ENCODE data around the gene ADCK1. TPM values are rescaled to one million over a fixed set of nuclear protein-coding genes. Genes with fewer than 3 reads are reported as not detected.
"Not testable (repeated sequence)": the region's sequence is repeated elsewhere in the genome, so short reads cannot be mapped to it uniquely, and the experiment has no call there.

The ADCK1 gene
- total RNA-seq, 1 donor from 2014 or later: 7.7 TPM

DNA sequence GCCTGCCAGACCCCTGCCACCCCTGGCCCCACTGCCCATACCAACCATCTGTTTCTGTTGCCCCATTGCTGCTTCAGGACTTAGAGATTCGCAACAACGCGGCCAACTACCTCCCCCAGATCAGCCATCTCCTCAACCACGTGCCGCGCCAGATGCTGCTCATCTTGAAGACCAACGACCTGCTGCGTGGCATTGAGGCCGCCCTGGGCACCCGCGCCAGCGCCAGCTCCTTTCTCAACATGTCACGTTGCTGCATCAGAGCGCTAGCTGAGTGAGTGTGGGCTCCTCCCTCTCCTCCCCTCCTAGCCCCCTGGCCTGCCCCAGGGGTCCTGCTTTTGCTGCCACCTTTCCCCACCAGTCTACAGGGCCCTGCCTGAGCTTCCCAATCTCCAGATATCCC lies 131.5 kb downstream of the ADCK1 start:
- Mint-ChIP-seq H3K4me3 (ENCODE audit: unreplicated experiment) (no peak overlapping the region), H3K4me1 (ENCODE audit: low read depth) (no peaks in the 10 kb centered on the region), H3K36me3 (ENCODE audit: low read depth) (peaks cover 43% of the 10 kb centered on the region), H3K27ac (ENCODE audit: unreplicated experiment) (no peak overlapping the region), H3K27me3 (ENCODE audit: low read depth) (no peaks in the 10 kb centered on the region), H3K9me3 (ENCODE audit: low read depth) (peaks cover 3% of the 10 kb centered on the region)
- TF ChIP-seq, protein P1, sequence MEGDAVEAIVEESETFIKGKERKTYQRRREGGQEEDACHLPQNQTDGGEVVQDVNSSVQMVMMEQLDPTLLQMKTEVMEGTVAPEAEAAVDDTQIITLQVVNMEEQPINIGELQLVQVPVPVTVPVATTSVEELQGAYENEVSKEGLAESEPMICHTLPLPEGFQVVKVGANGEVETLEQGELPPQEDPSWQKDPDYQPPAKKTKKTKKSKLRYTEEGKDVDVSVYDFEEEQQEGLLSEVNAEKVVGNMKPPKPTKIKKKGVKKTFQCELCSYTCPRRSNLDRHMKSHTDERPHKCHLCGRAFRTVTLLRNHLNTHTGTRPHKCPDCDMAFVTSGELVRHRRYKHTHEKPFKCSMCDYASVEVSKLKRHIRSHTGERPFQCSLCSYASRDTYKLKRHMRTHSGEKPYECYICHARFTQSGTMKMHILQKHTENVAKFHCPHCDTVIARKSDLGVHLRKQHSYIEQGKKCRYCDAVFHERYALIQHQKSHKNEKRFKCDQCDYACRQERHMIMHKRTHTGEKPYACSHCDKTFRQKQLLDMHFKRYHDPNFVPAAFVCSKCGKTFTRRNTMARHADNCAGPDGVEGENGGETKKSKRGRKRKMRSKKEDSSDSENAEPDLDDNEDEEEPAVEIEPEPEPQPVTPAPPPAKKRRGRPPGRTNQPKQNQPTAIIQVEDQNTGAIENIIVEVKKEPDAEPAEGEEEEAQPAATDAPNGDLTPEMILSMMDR (IDR thresholded peaks at IDR 0.05): no peak
- no peak for DNase-seq (ENCODE audit: low spot score)

DNA sequence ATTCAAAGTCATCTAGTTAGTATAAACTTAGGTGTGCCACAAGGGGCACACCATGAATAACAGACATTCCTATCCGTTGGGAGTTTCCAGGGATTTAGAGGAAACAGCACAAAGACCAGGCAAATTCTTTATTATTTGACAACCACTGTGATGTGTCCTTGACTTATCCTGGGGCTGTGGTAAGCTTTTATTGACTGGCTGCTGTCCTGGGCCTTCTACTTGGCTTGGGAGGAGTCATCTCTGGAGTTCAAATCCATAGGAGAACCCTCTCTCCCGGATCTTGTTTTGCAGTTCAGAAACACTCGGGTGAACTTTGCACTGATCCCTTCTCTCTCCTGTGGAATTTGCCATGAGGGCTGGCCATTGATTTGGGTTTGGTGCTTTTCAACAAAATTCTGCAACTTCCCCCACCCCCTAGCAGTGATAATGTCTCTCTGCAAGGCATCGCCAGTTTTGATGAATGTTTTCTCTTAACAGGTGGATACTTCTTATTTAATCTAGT lies 136.3 kb downstream of the ADCK1 start:
- no peak overlapping the region for H3K27ac Mint-ChIP-seq (ENCODE audit: unreplicated experiment)
- H3K27me3 Mint-ChIP-seq (ENCODE audit: low read depth): no peaks in the 10 kb centered on the region
- peaks cover 40% of the 10 kb centered on the region for H3K36me3 Mint-ChIP-seq (ENCODE audit: low read depth)
- DNase-seq (ENCODE audit: low spot score): no peak
- TF ChIP-seq, protein P1 (IDR thresholded peaks at IDR 0.05): no peak
- no peaks in the 10 kb centered on the region for H3K4me1 Mint-ChIP-seq (ENCODE audit: low read depth)
- H3K4me3 Mint-ChIP-seq (ENCODE audit: unreplicated experiment): no peak overlapping the region
- peaks cover 8% of the 10 kb centered on the region for H3K9me3 Mint-ChIP-seq (ENCODE audit: low read depth)

DNA sequence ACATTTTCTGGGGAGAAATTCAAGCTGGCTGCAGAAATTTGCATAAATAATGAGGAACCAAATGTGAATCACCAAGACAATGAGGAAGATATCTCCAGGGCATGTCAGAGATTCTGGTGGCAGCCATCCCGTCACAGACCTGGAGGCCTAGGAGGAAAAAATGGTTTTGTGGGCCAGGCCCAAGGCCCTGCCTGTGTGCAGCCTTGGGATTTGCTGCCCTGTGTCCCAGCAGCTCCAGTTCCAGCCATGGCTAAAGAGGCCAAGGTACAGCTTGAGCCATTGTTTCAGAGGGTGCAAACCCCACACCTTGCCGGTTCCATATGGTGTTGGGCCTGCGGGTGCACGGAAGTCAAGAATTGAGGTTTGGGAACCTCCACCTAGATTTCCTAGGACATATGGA lies 147.5 kb downstream of the ADCK1 start:
- H3K9me3 Mint-ChIP-seq (ENCODE audit: low read depth): peaks cover 13% of the 10 kb centered on the region
- TF ChIP-seq, protein P1 (IDR thresholded peaks at IDR 0.05): no peak
- H3K27ac Mint-ChIP-seq (ENCODE audit: unreplicated experiment): no peak overlapping the region
- peaks cover 5% of the 10 kb centered on the region for H3K4me1 Mint-ChIP-seq (ENCODE audit: low read depth)
- DNase-seq (ENCODE audit: low spot score): no peak
- peaks cover 3% of the 10 kb centered on the region for H3K36me3 Mint-ChIP-seq (ENCODE audit: low read depth)
- no peak overlapping the region for H3K4me3 Mint-ChIP-seq (ENCODE audit: unreplicated experiment)
- no peaks in the 10 kb centered on the region for H3K27me3 Mint-ChIP-seq (ENCODE audit: low read depth)

DNA sequence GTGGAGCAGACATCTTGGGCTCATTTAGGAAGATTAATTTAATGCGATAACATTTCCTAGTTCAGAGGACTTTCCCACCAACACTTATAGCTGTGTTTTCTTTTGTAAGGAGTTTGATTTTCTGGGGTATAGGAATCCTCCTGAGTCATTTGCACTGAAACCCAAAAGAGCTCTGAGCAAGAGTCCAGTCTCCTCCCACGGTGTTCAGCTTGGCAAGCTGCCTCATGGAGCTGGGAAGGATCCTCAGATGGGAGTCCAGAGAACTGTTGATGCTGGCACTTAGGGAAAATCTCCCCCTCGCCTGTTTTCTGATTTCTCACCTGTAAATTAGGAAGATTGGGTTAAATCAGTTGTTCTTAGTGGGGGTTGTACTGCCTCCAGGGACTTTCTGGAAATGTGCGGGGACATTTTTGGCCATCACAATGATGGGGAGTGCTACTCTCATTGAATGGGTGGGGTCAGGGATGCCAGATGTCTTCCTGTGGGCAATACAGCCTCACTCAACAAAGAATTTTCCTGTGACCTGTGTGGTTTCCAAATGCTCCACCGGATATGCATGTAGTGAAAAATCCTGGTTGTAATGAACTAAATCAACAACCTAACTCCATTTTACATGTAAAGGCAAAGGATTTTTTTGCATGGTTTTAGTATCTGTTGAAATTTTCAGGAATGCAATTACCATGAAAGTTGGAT lies 150.6 kb downstream of the ADCK1 start:
- Mint-ChIP-seq H3K4me3 (ENCODE audit: unreplicated experiment) (no peak overlapping the region), H3K27me3 (ENCODE audit: low read depth) (no peaks in the 10 kb centered on the region), H3K36me3 (ENCODE audit: low read depth) (peaks cover 3% of the 10 kb centered on the region), H3K9me3 (ENCODE audit: low read depth) (peaks cover 8% of the 10 kb centered on the region), H3K4me1 (ENCODE audit: low read depth) (peaks cover 5% of the 10 kb centered on the region), H3K27ac (ENCODE audit: unreplicated experiment) (no peak overlapping the region)
- TF ChIP-seq, protein P1 (IDR thresholded peaks at IDR 0.05): no peak
- no peak for DNase-seq (ENCODE audit: low spot score)

DNA sequence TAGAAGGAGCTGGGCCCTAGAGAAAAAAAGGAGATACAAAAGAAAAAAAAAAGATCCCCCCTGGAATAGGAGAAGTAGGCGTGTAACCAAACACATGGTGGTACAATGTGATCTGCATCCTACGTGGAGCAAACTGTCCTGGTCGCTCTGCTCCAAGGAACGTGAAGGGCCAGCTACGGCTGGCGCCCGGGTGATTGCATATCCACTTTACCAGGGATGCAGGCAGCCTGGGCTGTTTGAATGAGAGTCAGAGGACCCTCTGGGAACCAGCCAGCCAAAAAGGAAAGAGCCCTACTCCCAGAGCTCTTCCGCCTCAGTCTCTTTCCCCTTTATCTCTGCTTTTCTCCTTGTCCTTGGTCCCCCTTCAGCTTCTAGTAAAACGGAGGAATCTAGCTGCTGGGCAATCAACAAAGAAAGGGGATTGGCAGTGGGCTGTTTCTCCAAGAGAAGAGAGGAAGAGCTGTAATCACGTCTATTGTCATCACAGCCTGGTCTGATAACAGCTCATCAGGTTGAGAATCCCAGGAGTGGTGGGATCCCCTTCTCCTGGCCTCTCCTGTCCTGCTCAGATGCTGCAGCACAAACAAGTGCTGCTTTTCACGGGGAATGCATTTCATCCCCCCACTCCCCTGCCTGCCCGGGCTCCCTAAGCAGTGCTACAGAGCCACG lies 156.0 kb downstream of the ADCK1 start:
- Mint-ChIP-seq H3K36me3 (ENCODE audit: low read depth) (no peaks in the 10 kb centered on the region), H3K27ac (ENCODE audit: unreplicated experiment) (no peak overlapping the region), H3K27me3 (ENCODE audit: low read depth) (peaks cover 11% of the 10 kb centered on the region), H3K4me1 (ENCODE audit: low read depth) (no peaks in the 10 kb centered on the region), H3K4me3 (ENCODE audit: unreplicated experiment) (no peak overlapping the region), H3K9me3 (ENCODE audit: low read depth) (no peaks in the 10 kb centered on the region)
- no peak for DNase-seq (ENCODE audit: low spot score)
- TF ChIP-seq, protein P1 (IDR thresholded peaks at IDR 0.05): no peak

DNA sequence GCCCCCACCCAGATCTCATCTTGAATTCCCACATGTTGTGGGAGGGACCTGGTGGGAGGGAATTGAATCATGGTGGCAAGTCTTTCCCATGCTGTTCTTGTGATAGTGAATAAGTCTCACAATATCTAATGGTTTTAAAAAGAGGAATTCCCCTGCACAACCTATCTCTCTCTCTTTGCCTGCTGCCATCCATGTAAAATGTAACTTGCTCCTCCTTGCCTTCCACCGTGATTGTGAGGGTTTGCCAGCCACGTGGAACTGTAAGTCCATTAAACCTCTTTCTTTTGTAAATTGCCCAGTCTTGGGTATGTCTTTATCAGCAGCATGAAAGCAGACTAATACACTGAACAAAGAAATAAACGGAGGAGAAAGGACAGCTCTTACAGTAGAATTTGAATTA lies 159.8 kb downstream of the ADCK1 start:
- not testable (repeated sequence) for H3K4me3 Mint-ChIP-seq (ENCODE audit: unreplicated experiment); H3K9me3 Mint-ChIP-seq (ENCODE audit: low read depth)

More for the DNA sequence above, 159.8 kb downstream of the ADCK1 start:
- peaks cover 13% of the 10 kb centered on the region for H3K27me3 Mint-ChIP-seq (ENCODE audit: low read depth)
- not testable (repeated sequence) for H3K27ac Mint-ChIP-seq (ENCODE audit: unreplicated experiment); DNase-seq (ENCODE audit: low spot score); H3K4me1 Mint-ChIP-seq (ENCODE audit: low read depth); H3K36me3 Mint-ChIP-seq (ENCODE audit: low read depth)
